ENCODE measurements around the gene ETNPPL.

- no peak for TF ChIP-seq CTCF (IDR thresholded peaks at IDR 0.05; ENCODE audit: low read length)
- no peak for TF ChIP-seq EZH2 (IDR thresholded peaks at IDR 0.05; ENCODE audit: borderline replicate concordance, low read length)
Observed at GRCh38 chr4:108775921-108776320, 13.1 kb upstream of the ETNPPL start.

Data from OCI-LY1 (cell line).